NCI-H1930 (cell line): ENCODE data around the gene HES3.

Experiments used
- DNase-seq, 2 experiments: peaks; one replicate each; lab custom pipeline; 2025; lab: John Stamatoyannopoulos, UW

HES3 gene

GRCh38 chr1:6262555-6263420, 18.8 kb downstream of the HES3 start:
- DNase-seq = no peak

GRCh38 chr1:6263716-6264115, 19.7 kb downstream of the HES3 start:
- no peak for DNase-seq

- DNase-seq = no peak
Measured at GRCh38 chr1:6265151-6265550, 21.2 kb downstream of the HES3 start.

GRCh38 chr1:6266641-6267040, 22.7 kb downstream of the HES3 start:
- DNase-seq = no peak

- no peak for DNase-seq
Measured at GRCh38 chr1:6267686-6268322, 23.8 kb downstream of the HES3 start.

GRCh38 chr1:6268415-6268814, 24.4 kb downstream of the HES3 start:
- DNase-seq = no peak

- DNase-seq = no peak
Measured at GRCh38 chr1:6269296-6269695, 25.3 kb downstream of the HES3 start.

GRCh38 chr1:6269720-6270400, 25.9 kb downstream of the HES3 start:
- DNase-seq = no peak

- no peak for DNase-seq
Measured at GRCh38 chr1:6270401-6270800, 26.4 kb downstream of the HES3 start.

GRCh38 chr1:6271006-6271405, 27.0 kb downstream of the HES3 start:
- DNase-seq = no peak

- DNase-seq = no peak
Measured at GRCh38 chr1:6271554-6271953, 27.6 kb downstream of the HES3 start.

GRCh38 chr1:6272452-6272851, 28.5 kb downstream of the HES3 start:
- DNase-seq = no peak

GRCh38 chr1:6272868-6273267, 28.9 kb downstream of the HES3 start:
- no peak for DNase-seq

GRCh38 chr1:6273380-6273891, 29.5 kb downstream of the HES3 start:
- DNase-seq = no peak

GRCh38 chr1:6274102-6274501, 30.1 kb downstream of the HES3 start:
- no peak for DNase-seq

- no peak for DNase-seq
Measured at GRCh38 chr1:6274622-6275139, 30.7 kb downstream of the HES3 start.

GRCh38 chr1:6275826-6276782, 32.1 kb downstream of the HES3 start:
- DNase-seq = no peak

GRCh38 chr1:6276811-6277555, 33.0 kb downstream of the HES3 start:
- DNase-seq = no peak

- DNase-seq = no peak
Measured at GRCh38 chr1:6278263-6278662, 34.3 kb downstream of the HES3 start.

GRCh38 chr1:6279066-6279465, 35.1 kb downstream of the HES3 start:
- DNase-seq = no peak
